ENCODE data around the gene USP37.

Gene USP37

GRCh38 chr2:218456849-218457248 is 111.3 kb downstream of the USP37 start:
- Histone ChIP-seq H3K36me3 (ENCODE audit: low read length) (peaks cover 19% of the 10 kb centered on the region), H3K27me3 (ENCODE audit: low read length) (no peaks in the 10 kb centered on the region), H4K20me1 (ENCODE audit: low read depth, low read length) (no peaks in the 10 kb centered on the region), H3K79me2 (ENCODE audit: insufficient read depth, low read length) (no peaks in the 10 kb centered on the region), H3F3A (ENCODE audit: insufficient read depth) (no peaks in the 10 kb centered on the region; the same call in 1 of the 2 replicates), H3K9ac (ENCODE audit: low read length) (no peak overlapping the region), H3K9me2 (replicated peaks; ENCODE audit: insufficient read depth, low read length) (no peaks in the 10 kb centered on the region), H3K9me3 (ENCODE audit: insufficient read depth, low read length) (no peaks in the 10 kb centered on the region), H3K4me3 (ENCODE audit: insufficient read depth, low read length, poor library complexity, severe bottlenecking) (no peak overlapping the region), H3K4me2 (ENCODE audit: low read depth, low read length, poor library complexity, severe bottlenecking) (no peak overlapping the region), H3K27ac (ENCODE audit: low read depth, low read length) (no peak overlapping the region), H2AFZ (ENCODE audit: low read depth, low read length, severe bottlenecking) (no peak overlapping the region)
- TF ChIP-seq EZH2phosphoT487 (conservative IDR thresholded peaks at IDR 0.05; ENCODE audit: low read length) (no peak), CTCF (IDR thresholded peaks at IDR 0.05; ENCODE audit: insufficient read depth, low read length, poor library complexity, severe bottlenecking) (no peak)

GRCh38 chr2:218452079-218452478 is 116.1 kb downstream of the USP37 start:
- peaks cover 15% of the 10 kb centered on the region for H3K36me3 ChIP-seq (ENCODE audit: low read length)
- no peak overlapping the region for H3K4me2 ChIP-seq (ENCODE audit: low read depth, low read length, poor library complexity, severe bottlenecking)
- H3F3A ChIP-seq (ENCODE audit: insufficient read depth): no peaks in the 10 kb centered on the region
- H2AFZ ChIP-seq (ENCODE audit: low read depth, low read length, severe bottlenecking): no peak overlapping the region
- no peaks in the 10 kb centered on the region for H3K9me2 ChIP-seq (replicated peaks; ENCODE audit: insufficient read depth, low read length)
- no peak overlapping the region for H3K4me3 ChIP-seq (ENCODE audit: insufficient read depth, low read length, poor library complexity, severe bottlenecking)
- H3K9ac ChIP-seq (ENCODE audit: low read length): no peak overlapping the region
- no peak overlapping the region for H3K27ac ChIP-seq (ENCODE audit: low read depth, low read length)
- no peak for TF ChIP-seq EZH2phosphoT487 (conservative IDR thresholded peaks at IDR 0.05; ENCODE audit: low read length)
- TF ChIP-seq CTCF (IDR thresholded peaks at IDR 0.05; ENCODE audit: insufficient read depth, low read length, poor library complexity, severe bottlenecking): no peak
- no peaks in the 10 kb centered on the region for H3K79me2 ChIP-seq (ENCODE audit: insufficient read depth, low read length)
- no peaks in the 10 kb centered on the region for H3K9me3 ChIP-seq (ENCODE audit: insufficient read depth, low read length)
- no peaks in the 10 kb centered on the region for H4K20me1 ChIP-seq (ENCODE audit: low read depth, low read length)
- H3K27me3 ChIP-seq (ENCODE audit: low read length): no peaks in the 10 kb centered on the region

DNA sequence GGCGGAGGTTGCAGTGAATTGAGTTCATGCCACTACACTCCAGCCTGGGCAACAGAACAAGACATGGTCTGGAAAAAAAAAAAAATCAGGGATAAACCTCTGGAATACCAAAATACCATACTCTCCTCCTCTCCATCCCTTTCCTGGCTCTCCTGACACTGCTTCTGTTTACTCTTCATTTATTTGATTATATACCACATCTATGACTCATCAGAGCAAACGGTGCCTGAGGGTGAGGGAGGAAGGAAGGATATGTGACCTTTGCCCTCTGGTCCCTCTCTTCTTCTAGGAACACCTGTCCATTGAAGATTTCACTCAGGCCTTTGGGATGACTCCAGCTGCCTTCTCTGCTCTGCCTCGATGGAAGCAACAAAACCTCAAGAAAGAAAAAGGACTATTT is 119.2 kb downstream of the USP37 start:
- no peak for TF ChIP-seq CTCF (IDR thresholded peaks at IDR 0.05; ENCODE audit: insufficient read depth, low read length, poor library complexity, severe bottlenecking)
- TF ChIP-seq EZH2phosphoT487 (conservative IDR thresholded peaks at IDR 0.05; ENCODE audit: low read length): no peak
- H3K36me3 ChIP-seq (ENCODE audit: low read length): 0 out of 2 replicates have a peak, but pooled peaks cover 3% of the 10 kb centered on the region

More for the DNA sequence above, 119.2 kb downstream of the USP37 start:
- H3F3A ChIP-seq (ENCODE audit: insufficient read depth): no peaks in the 10 kb centered on the region
- no peak overlapping the region for H3K27ac ChIP-seq (ENCODE audit: low read depth, low read length)
- no peaks in the 10 kb centered on the region for H4K20me1 ChIP-seq (ENCODE audit: low read depth, low read length)
- H3K79me2 ChIP-seq (ENCODE audit: insufficient read depth, low read length): no peaks in the 10 kb centered on the region
- H3K4me3 ChIP-seq (ENCODE audit: insufficient read depth, low read length, poor library complexity, severe bottlenecking): no peak overlapping the region
- H3K9me3 ChIP-seq (ENCODE audit: insufficient read depth, low read length): no peaks in the 10 kb centered on the region
- H3K9ac ChIP-seq (ENCODE audit: low read length): no peak overlapping the region
- H3K9me2 ChIP-seq (replicated peaks; ENCODE audit: insufficient read depth, low read length): no peaks in the 10 kb centered on the region
- H2AFZ ChIP-seq (ENCODE audit: low read depth, low read length, severe bottlenecking): no peak overlapping the region
- H3K4me2 ChIP-seq (ENCODE audit: low read depth, low read length, poor library complexity, severe bottlenecking): no peak overlapping the region
- no peaks in the 10 kb centered on the region for H3K27me3 ChIP-seq (ENCODE audit: low read length)
